GM18502 (cell line): ENCODE results near the gene TIMM44.
"Not testable (repeated sequence)": the region's sequence is repeated elsewhere in the genome, so short reads cannot be mapped to it uniquely, and the experiment has no call there.

Source experiments
- ATAC-seq: cut with Tn5 transposase; IDR thresholded peaks from one replicate; pipeline ENCODE4 v1.9.1; 2021; ENCODE audit warnings: mild to moderate bottlenecking; ENCODE audit not compliant: unreplicated experiment, poor library complexity

Gene TIMM44

DNA sequence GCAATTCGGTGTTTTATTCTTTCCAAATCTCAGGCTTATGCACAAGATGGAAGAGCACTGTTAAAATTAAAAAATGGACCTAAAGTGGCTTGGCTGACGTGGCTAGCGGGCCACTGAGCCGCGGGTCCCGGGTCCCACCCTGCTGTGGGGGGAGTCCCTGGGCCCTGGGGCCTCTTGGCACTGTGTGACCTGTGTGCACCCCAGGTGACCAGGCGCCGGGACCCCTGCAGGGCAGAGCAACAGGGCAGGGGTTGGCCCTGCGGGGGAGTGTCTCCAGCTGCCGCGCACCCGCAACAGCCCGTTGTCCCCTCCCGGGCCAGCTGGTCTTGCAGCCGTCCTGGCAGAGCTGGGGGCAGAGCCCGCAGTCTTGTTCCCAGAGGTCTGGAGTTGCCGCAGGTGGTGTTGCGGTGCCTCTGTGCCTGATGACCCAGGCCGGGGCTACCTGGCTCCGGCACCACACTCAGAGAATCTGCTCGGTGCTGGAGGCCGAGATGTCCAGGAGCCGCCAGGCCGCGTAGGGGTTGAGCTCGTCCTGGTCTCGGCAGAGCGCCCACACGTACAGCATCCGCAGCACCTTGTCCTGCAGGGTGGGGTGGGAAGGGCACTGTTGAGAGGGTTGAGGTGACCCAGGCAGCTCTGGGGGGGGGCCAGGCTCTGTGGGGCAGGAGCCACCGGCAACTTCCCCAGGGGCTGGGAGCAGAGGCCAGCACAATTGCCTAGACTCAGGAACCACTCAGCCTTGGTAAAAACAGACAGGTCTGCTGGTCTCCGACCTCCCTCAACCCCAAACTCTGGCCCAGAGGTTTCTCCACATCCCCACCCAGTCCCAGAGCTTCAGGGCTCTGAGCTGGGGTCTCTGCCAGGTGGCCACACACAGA lies 16.5 kb downstream of the TIMM44 start:
- no peak for ATAC-seq

DNA sequence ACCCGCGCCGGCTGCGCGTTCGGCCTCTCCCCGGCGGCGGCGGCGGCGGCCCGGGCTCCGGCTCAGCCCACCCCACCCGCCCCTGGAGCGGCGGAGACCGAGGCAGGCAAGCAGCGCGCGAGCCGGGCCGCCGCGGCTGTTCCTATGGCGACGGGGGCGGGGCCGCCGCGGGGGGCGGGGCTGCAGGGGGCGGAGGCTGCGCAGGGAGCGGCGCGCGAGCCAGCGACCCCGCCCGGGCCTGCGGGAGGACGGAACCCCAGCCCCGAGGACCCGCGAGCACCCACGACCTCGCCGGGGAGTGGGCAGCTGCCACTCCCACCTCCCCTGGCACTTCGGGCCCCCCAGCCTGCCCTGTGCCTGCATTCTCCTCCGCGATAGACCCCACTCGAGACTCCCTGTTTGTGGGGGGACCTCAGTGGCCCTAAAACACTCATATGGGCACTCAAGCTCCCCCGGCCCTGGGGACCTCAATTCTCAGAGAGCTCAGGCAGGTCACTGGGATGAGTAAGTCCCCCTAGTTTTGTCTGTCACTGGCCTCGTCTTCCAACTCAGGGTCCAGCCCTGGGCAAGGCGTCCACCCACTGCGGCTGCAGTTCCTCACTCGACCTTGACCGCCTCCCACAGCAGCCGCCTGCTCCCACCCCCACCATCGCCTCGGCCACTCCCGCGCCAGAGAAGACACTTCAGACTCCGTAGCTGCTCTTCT lies 17.3 kb downstream of the TIMM44 start, which contains the start of gene CTXN1:
Gene CTXN1, minus strand, starts transcription at position 115 of the 706 bp plus-strand sequence. CDS start 597 bp downstream, outside the sequence.
- no peak for ATAC-seq

DNA sequence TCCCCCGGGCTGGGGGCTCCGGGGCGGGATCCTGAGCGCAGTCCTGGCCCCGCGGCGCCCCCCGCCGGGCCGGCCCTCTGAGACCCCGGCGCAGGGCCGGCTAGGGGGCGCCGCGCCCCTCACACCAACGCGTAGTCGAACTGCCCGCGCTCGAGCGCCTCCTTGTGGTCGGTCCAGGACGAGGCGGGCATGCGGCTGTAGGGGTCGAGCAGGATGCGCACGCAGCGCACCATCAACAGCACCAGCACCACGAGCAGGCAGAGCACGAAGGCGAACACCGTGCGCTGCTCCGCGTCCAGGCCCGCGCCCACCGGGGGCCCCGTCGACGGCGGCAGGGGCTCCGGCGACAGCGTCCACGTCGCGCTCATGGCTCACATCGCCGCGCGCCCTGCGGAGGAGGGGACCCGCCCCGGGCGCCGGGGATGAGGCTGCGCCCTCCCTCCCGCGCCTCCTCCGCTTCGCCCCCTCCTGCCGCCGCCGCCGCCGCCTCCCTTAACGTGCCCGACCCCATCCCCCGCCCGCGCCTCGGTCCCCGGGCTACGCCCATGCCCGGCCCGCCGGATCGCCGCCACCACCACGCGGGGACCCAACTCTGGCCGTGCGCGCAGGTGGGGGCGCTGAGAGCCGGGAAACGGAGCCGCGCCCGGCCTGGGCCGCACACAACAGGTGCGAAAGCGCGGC lies 18.2 kb downstream of the TIMM44 start:
- no peak for ATAC-seq

DNA sequence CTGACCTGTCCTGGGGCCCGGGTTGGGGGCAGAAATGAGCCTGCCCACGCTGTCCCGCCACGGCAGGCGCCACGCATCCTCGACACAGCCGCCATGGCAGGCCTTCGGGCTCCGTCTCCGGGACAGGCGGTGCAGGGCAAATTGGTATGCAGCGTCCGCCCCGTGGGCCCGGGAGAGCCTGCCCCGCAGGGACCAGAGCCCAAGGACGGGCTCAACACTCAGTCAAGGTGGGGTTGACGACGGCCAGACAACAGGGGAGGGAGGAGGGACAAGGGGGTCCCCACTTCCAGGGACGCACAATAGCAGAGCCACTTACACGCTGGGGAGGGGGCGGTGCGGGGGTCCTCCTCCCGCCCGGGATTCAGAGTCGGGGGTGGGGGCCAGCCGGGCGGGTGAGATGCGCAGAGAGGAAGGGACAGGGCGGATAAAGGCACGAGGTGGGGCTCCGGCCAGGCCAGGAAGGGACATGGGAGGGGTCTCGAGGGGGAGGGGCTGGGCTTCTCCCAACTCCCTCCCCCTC lies 18.8 kb downstream of the TIMM44 start:
- ATAC-seq = no peak

DNA sequence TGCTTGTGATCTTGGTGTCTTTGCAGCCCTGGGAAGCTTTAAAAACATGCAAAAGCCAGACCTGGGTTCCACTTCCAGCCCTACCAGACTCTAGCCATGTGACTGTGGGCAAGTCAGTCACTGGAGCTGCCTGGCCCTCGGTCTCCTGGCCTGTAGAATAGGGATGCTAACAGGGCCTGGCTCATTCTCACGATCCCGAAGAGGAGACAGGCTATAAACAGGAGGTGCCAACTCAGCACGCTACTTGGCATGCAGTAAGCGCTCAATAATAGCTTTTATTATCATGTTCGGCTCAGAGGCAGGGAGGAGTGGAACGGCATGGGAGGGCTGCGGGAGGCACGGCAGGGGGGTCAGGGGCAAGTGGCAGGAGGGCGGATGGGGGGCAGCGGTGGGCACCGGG lies 19.2 kb downstream of the TIMM44 start:
- no peak for ATAC-seq

DNA sequence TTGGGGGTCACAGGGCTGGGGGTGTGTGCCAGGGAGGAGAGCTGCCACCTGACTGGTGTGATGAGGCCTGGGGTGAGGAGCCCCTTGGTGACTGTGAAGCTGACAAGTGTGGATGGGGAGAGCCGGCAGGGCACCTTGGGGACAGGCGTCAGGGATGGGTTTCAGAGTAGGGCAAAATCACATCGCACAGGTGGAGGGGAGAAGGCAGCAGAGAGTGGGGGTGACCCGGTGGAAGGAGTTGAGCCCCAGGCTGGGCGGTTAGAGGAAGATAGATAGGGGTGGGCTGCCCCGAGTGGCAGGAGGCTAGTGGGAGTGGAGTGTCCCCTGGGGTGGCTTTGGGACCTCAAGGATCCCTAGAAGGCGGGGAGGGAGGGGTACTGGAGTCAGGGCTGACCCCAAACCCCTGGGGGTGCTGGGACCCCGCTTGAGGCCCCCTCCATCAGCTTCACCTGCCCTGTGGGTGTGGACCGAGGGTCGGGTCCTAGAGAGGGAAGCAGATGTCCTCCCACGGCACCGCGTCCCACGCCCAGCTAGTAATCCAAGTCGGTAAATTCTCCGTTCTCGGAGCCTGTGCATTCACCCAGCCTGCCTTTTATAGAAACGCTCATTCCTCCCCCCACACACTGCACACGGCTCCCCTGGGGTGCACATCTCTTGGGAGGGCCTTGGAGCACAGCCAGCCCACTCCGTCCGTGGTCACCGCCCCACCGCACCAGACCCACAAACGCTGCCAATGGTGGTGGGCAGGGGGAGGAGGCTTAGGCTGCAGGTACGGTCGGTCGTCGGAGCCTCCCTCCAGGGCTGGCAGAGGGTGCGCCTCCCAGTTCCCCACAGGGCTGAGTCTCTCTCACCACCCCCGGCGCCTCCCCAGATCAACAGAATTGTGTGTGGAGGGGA lies 19.9 kb downstream of the TIMM44 start:
- ATAC-seq = no peak

DNA sequence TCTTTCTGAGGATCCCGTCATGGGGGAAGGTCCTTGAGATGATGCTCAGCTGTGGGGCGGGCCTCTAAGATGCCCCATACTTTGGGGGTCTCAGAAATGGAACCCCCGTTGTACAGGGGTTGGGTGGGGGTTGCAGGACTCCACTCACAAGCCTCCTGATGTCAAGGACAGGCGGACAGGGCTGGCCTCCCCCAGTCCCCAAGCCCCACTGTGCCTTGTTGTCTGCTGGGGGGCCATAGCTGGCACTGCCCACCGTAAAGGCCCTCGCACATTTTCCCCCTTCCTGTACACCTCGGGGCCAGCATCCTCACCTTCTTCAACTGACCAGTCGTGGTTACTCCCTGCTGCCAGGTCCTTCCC lies 20.6 kb downstream of the TIMM44 start:
- ATAC-seq = no peak

DNA sequence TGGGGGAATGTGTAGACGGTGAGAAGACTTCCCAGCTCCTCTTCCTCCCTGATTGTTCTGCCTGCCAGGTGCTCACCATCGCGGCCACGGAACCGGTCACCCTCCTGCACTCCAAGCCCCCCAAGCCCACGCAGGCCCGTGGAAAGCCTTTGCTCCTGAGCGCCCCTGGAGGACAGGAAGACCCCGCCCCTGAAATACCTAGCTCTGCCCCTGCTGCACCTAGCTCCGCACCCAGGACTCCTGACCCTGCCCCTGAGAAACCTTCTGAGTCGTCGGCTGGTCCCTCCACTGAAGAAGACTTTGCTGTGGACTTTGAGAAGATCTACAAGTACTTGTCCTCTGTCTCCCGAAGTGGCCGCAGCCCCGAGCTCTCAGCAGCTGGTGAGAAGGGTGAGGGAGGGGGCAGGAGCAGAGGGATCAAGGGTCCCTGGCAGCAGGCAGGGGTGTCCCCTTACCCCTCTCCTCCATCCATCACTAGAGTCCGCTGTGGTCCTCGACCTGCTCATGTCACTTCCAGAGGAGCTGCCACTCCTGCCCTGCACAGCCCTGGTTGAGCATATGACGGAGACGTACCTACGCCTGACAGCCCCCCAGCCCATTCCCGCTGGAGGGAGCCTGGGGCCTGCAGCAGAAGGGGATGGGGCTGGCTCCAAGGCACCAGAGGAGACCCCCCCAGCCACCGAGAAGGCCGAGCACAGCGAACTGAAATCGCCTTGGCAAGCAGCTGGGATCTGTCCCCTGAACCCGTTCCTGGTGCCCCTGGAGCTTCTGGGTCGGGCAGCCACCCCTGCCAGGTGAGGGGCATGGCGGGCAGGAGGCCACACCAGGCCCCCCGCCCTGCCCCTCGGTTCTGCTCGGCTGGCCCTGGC lies 21.3 kb downstream of the TIMM44 start:
- no peak for ATAC-seq

DNA sequence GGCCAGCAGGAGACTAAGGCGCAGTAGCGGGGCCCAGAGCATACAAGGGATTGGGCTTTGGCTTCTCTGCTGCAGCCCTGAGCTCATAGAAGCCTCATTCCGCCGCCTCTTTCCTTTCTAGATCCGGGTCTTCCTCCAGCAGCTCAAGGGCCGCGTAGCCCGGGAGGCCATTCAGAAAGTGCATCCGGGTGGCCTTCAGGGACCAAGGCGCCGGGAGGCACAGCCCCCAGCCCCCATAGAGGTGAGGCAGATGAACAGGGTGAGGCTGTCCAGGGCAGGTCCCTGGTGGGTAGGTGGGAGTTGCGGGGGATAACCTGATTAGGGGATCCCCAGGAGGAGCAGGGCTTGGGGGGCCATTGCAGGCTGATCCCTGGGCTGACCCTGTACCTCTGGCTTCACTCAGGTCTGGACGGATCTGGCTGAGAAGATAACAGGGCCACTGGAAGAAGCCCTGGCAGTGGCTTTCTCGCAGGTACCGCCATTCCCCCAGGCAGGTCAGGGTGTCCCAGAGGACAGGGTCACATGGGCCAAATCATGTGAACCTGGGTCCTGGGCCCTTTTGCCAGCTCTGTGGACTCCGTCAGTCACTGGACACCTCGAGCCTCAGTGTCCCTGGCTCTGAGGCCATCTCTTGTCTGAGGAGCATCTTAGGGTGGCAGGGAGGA lies 22.0 kb downstream of the TIMM44 start:
- ATAC-seq = no peak

DNA sequence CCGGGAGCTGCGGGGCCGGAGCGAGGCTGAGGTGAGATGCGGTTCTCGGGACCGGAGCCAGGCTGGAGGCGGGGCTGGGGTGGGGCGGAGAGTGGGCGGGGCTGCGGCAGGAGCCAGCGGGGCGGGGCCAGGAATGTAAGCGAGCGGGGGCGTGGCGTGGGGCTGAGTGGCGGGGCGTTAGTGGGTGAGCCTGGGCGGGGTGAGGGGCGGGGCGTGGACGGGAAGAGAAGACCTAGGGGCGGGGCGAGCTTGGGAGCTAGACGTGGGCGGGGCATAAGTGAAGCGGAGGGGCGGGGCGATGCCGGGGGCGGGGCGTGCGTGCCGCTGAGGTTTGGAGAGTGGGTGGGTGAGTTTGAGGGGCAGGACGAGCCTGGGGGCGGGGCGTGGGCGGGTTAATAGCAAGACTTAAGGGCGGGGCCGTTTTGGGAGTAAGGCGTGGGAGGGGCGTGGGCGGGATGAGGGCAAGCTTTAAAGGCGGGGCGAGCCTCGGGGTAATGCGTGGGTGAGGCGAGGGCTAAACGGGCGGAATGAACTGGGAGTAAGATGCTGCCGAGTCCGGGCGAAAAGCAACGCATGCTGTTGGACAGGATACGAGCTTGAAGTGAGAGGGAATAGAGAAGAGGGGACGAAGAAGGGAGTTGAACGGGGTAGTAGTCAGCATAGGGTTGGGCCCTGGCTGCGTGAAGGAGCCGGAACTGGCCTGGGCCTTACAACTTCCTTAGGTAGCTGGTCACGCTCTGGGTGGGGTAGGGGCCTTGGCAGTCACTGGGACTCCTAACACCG lies 22.8 kb downstream of the TIMM44 start:
- peak; percentile 40 for ATAC-seq

DNA sequence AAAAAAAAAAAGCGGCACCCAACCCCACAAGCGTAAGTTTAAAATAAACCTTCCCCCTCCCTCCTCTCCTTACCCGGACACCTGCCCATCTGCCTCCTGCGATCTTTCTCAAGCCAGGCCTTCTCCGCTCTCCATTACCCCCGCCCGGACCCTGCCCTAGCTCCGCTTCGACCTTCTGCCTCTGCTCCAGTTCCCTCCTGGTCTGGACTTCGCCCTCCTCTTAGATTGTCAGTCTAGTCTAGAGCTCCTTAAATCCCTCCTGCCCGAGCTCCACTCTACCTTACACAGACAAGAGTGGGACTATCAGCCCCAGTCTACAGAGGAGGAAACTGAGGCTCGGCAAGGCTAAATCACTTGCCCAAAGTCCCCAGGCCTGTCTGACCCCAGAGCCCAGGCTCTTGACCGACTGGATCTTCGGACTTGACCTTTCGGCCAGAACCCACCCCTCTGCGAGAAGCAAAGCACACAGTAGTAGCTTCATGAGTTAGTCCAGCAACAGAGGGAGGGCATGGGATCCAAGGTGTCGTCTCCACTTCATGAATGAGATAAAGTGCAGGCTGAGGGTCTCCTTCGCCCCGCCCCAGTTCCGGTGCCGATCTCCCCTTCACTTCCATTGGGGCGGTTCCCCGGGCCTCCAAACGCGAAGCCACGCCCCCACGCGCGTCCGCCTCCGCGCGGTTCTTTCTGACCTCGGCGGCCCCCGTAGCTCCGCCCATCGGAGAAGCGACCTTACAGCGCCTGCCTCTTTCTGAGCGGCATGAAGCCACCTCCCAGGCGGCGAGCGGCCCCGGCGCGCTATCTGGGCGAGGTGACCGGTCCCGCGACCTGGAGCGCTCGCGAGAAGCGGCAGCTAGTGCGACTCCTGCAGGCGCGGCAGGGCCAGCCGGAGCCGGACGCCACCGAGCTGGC lies 23.6 kb downstream of the TIMM44 start, which contains the start of gene SNAPC2:
Gene SNAPC2, plus strand, starts transcription at position 729 of the 909 bp plus-strand sequence. Its CDS starts 29 bp downstream, at position 758.
- peak; percentile 59 for ATAC-seq

DNA sequence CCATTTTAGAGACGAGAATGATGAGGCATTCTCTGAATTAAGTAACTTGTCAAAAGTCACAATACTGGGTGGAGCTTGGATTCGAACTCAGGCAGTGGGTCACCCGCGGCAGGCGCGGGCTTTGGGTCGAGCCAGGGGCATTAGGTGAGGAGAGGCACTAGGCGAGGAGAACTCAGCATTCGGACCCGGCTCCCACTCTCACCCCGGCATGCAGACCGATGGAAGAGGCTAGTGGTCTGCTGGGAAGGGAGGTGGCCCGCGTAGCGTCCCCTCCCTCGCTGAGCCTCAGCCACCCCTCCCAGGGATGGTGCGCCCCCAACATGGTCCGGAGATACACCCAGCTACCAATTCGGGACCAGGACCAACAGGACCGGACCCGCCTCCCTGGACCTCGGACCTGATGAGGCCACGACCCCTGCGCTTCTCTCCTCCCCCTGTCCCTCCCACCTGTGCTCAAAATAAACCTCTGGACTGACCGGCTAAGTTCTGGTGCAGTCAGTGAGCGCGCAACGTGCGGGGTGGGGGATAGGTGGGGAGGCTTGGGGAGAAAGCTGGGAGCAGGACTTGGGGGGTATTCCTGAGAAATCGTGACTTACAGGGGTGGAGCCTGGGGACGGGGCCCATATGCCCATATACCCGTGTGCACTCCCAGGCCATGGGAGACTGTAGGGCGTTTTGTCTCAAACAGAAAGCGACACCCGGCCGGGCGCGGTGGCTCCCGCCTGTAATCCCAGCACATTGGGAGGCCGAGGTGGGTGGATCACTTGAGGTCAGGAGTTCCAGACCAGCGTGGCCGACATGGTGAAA lies 24.6 kb downstream of the TIMM44 start:
- ATAC-seq = no peak

DNA sequence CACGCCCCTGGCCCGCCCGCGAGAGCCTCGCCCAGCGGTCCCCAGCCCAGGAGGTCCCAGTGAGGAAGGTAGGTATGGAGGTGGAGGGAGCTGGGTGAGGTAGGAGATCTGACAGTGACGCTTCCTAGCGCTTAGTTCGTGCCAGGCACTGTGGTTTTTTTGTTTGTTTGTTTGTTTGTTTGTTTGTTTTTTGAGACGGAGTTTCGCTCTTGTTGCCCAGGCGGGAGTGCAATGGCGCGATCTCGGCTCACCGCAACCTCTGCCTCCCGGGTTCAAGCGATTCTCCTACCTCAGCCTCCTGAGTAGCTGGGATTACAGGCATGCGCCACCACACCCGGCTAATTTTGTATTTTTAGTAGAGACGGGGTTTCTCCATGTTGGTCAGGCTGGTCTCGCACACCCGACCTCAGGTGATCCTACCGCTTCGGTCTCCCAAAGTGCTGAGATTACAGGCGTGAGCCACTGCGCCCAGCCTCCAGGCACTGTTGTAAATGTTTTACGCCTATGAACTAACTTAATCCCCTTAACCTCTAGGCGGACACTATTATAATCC lies 25.3 kb downstream of the TIMM44 start:
- ATAC-seq = not testable (repeated sequence)

DNA sequence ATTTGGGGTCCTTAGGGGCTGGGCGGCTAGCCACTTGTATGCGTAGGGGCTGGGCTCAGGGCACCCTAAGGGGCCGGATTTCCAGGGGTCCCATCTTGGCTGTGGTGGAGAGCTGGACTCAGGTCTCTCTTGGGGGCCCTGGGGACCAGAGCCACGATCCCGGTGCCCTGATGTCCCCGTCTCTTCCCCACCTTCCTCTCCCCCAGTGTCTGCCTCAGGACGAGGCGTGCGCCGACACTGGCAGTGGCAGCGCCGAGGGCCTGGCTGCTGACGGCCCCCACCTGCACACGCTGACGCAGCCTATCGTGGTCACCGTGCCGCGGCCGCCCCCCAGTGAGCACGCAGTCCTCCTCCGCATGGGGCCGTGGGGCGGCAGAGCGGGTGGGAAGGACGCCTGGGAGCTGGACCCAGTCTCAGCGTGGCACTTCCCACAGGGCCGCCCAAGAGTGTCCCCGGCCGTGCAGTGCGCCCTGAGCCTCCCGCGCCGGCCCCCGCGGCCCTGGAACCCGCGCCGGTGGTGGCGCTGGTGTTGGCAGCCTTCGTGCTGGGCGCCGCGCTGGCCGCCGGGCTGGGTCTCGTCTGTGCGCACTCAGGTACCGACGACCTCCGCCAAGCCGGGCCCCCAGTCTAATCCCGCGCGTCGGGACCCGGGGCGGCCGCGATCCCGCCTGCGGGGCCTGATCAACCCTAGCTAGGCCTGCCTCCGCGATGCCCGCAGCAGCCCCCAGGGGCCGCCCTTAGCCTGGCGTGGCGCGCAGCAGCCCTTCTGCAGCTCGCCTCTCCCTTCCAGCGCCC lies 26.0 kb downstream of the TIMM44 start:
- no peak for ATAC-seq

DNA sequence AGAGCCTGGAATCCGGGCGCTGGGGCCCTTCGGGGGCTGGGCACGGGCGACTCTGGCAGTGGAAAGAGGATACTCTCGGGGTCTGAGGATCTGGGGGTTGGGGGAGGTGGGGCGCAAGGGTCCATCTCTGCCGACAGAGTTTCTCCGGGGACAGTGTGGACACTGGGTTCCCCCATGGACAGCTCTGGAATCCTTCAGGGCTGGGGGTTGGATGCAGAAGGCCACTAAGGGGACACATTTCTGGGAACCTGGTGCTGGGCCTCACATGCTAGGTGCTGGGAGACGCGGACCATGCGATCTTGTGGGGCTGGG lies 26.6 kb downstream of the TIMM44 start:
- ATAC-seq = no peak
